Uterus (tissue), 2 donors: ENCODE measurements around the gene PPIP5K2.

Source experiments
- CTCF ChIP-seq, 4 experiments: fragments of 200-600 bp in 2 of 4; fragments of 450-650 bp in 2 of 4; sonication (generic) in 2 of 4; IDR thresholded peaks; one replicate each; pipeline ENCODE4 v1.5.1; 2016 to 2019; ENCODE audit warnings: antibody characterized with exemption in 4 of 4, mild to moderate bottlenecking in 2 of 4, moderate library complexity in 1 of 4
- POLR2A ChIP-seq, 2 donors: fragments of 450-650 bp; IDR thresholded peaks; one replicate each; pipeline ENCODE4 v1.6.1; 2016; ENCODE audit warnings: antibody characterized with exemption in 2 of 2, mild to moderate bottlenecking in 1 of 2, moderate library complexity in 1 of 2

- no peak for TF ChIP-seq CTCF (IDR thresholded peaks at IDR 0.05)
- no peak for TF ChIP-seq POLR2A (IDR thresholded peaks at IDR 0.05)
These were observed 28.1 kb downstream of the PPIP5K2 start for GRCh38 chr5:103148213-103148612.
